ENCODE results near the gene CTSW. TPM values are rescaled to one million over a fixed set of nuclear protein-coding genes. Genes with fewer than 3 reads are reported as not detected.

Gene CTSW
- total RNA-seq, 1 donor from 2014 or later, result not detected

DNA sequence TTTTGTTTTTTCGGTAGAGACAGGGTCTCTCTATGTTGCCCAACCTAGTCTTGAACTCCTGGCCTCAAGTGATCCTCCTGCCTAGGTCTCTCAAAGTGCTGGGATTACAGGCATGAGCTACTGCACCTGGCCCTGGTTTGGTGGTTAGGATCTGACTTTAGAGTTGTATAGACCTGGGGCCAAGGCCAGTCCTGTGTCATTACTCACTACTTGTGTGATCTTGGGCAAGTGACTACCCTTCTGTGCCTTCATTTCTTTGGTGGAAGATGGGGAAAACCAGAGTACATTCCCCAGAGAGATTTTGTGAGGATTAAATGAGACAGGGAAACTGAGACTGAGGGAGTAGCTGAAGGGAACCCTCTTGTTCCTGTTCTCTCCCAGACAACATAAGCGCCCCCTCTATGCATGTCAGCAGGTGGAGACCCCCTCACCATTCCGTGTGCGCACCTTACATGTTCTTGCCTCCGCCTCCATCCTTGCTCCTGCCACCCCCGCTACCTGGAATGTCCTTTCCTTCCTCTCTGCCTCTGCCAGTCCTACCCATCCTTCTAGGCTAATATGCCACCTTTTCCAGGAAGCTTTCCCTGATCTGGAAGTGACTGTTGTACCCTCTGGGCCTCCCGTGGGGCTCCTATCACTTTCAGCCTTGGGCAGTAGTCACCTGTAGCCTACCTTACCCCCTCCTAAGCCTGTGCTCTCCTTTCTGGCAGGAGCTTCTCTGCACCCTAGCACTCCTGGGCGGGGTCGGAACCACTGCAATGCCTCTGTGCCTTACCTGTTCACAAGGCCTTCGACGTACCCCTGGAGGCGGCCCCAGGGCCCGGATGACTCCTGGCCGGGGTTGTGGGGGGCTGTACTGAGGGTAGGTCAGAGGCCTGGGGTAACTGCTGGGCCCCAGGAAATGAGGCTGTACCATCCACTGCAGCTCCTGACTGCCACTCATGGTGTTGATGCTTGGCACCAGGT lies 16.7 kb downstream of the CTSW start:
- Mint-ChIP-seq H3K4me3 (ENCODE audit: unreplicated experiment) (no peak overlapping the region), H3K36me3 (ENCODE audit: unreplicated experiment) (no peaks in the 10 kb centered on the region), H3K4me1 (ENCODE audit: low read depth, unreplicated experiment) (peaks cover 9% of the 10 kb centered on the region), H3K27ac (ENCODE audit: unreplicated experiment) (no peak overlapping the region), H3K27me3 (ENCODE audit: unreplicated experiment) (peaks cover 13% of the 10 kb centered on the region), H3K9me3 (ENCODE audit: unreplicated experiment) (peaks cover 7% of the 10 kb centered on the region)
- TF ChIP-seq, protein P1, sequence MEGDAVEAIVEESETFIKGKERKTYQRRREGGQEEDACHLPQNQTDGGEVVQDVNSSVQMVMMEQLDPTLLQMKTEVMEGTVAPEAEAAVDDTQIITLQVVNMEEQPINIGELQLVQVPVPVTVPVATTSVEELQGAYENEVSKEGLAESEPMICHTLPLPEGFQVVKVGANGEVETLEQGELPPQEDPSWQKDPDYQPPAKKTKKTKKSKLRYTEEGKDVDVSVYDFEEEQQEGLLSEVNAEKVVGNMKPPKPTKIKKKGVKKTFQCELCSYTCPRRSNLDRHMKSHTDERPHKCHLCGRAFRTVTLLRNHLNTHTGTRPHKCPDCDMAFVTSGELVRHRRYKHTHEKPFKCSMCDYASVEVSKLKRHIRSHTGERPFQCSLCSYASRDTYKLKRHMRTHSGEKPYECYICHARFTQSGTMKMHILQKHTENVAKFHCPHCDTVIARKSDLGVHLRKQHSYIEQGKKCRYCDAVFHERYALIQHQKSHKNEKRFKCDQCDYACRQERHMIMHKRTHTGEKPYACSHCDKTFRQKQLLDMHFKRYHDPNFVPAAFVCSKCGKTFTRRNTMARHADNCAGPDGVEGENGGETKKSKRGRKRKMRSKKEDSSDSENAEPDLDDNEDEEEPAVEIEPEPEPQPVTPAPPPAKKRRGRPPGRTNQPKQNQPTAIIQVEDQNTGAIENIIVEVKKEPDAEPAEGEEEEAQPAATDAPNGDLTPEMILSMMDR (IDR thresholded peaks at IDR 0.05; ENCODE audit: partially characterized antibody, unreplicated experiment), result no peak
- DNase-seq, result no peak

DNA sequence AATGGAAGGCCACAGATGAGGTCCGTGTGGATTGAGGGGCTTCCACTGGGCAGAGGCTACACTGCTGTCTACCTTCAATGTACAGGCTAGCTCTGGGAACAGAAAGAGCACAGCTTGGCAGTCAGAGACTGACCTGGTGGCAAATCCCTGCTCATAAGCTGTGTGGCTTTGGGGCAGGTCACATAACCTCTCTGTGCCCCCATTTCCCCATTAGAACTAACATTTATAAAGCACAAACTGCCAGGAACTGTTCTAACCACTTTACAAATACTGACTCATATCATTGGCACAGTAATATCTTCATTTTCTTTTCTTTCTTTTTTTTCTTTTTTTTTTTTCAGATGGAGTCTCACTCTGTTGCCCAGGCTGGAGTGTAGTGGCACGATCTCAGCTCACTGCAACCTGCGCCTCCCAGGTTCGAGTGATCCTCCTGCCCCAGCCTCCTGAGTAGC lies 17.4 kb downstream of the CTSW start:
- TF ChIP-seq, protein P1 (IDR thresholded peaks at IDR 0.05; ENCODE audit: partially characterized antibody, unreplicated experiment), result no peak
- peaks cover 7% of the 10 kb centered on the region for H3K9me3 Mint-ChIP-seq (ENCODE audit: unreplicated experiment)
- H3K27me3 Mint-ChIP-seq (ENCODE audit: unreplicated experiment), result peaks cover 15% of the 10 kb centered on the region
- no peak overlapping the region for H3K27ac Mint-ChIP-seq (ENCODE audit: unreplicated experiment)
- no peaks in the 10 kb centered on the region for H3K36me3 Mint-ChIP-seq (ENCODE audit: unreplicated experiment)
- H3K4me1 Mint-ChIP-seq (ENCODE audit: low read depth, unreplicated experiment), result peaks cover 8% of the 10 kb centered on the region
- H3K4me3 Mint-ChIP-seq (ENCODE audit: unreplicated experiment), result no peak overlapping the region
- DNase-seq, result no peak

DNA sequence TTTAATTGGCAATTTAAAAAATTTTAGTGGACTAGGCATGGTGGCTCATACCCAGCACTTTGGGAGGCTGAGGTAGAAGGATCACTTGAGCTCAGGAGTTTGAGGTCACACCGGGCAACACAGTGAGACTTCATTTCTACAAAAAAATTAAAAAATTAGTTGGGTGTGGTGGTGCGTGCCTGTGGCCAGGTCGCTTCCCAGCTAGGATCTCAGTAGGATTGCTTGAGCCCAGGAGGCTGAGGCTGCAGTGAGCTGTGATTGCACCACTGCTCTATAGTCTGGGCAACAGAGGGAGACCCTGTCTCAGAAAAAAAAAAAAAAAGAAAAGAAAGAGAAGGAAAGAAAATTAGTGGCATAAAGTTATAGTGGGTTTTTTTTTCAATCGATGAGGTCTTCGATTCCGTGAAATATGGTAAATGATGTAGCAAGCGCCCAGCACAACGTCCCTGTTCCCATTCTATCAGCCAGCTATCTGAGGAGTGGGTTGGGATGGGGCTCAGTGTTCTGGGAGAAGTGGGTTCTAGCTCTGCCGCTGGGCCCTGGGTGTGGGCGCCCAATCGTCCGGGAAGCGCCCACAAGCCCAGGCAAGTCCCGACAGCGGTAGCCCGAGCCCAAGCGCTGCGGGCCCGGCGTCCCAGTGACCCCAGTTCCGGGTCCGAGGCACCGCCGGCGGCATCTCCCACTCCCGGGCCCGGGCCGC lies 19.2 kb downstream of the CTSW start:
- H3K9me3 Mint-ChIP-seq (ENCODE audit: unreplicated experiment), result peaks cover 6% of the 10 kb centered on the region
- no peaks in the 10 kb centered on the region for H3K4me1 Mint-ChIP-seq (ENCODE audit: low read depth, unreplicated experiment)
- peak overlapping the region; percentile 79 for H3K4me3 Mint-ChIP-seq (ENCODE audit: unreplicated experiment)
- DNase-seq, result no peak
- H3K27ac Mint-ChIP-seq (ENCODE audit: unreplicated experiment), result no peak overlapping the region
- TF ChIP-seq, protein P1 (IDR thresholded peaks at IDR 0.05; ENCODE audit: partially characterized antibody, unreplicated experiment), result no peak
- no peaks in the 10 kb centered on the region for H3K36me3 Mint-ChIP-seq (ENCODE audit: unreplicated experiment)
- peaks cover 18% of the 10 kb centered on the region for H3K27me3 Mint-ChIP-seq (ENCODE audit: unreplicated experiment)

DNA sequence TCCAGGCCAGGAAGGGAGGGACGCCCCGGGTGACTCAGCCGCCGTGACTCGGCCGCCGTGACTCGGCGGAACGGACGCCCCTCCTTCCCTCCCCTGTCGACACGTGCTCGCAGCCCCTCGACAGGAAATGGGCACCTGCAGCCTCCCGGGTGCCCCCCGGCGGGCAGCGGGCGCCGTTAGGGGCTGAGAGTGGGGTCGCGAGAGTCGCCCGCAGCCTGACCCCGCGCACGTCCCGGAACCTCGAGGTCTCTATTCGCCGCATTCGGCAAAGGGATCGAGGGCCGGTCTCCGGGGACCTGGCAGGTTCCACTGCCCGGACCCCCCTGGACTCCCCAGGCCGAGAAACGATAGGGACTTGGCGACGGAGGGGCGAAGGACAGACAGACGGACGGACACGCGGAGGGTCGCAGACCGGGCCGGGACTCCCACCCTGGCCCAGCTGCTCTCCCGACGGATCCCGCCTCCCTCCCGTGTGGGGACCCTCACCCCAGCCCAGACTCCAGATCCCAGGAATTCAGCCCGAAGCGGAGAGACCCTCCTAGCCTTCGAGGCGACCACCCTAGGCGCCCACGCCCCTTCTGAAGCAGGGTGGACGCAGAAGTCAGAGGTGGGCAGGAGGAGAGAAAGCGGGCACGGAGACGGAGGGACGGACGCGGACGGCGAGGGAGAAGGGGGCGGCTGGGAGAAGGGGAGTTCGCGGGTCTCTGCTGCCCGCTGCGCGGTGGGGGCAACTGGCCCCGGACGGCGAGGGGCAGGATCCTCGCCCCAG lies 19.9 kb downstream of the CTSW start:
- H3K36me3 Mint-ChIP-seq (ENCODE audit: unreplicated experiment), result no peaks in the 10 kb centered on the region
- peaks cover 21% of the 10 kb centered on the region for H3K27me3 Mint-ChIP-seq (ENCODE audit: unreplicated experiment)
- no peak overlapping the region for H3K4me3 Mint-ChIP-seq (ENCODE audit: unreplicated experiment)
- H3K27ac Mint-ChIP-seq (ENCODE audit: unreplicated experiment), result no peak overlapping the region
- TF ChIP-seq, protein P1 (IDR thresholded peaks at IDR 0.05; ENCODE audit: partially characterized antibody, unreplicated experiment), result no peak
- H3K9me3 Mint-ChIP-seq (ENCODE audit: unreplicated experiment), result peaks cover 6% of the 10 kb centered on the region
- no peak for DNase-seq
- H3K4me1 Mint-ChIP-seq (ENCODE audit: low read depth, unreplicated experiment), result no peaks in the 10 kb centered on the region

Data from glutamatergic neuron (in vitro differentiated cells).